Body of pancreas (tissue), 4 donors: Measurements from ENCODE around the gene MLEC. TPM values are rescaled to one million over a fixed set of nuclear protein-coding genes. Genes with fewer than 3 reads are reported as not detected.

Source experiments
- ATAC-seq: fragments of 150-250 bp; one replicate; pipeline ENCODE4 v1.9.1; 2016
- DNase-seq, 4 donors: peaks; one replicate each; pipeline ENCODE4 v3.0.0-alpha.2; 2019
- H3K27ac ChIP-seq, 4 donors: fragments of 200-600 bp; sonication (generic); 1 replicate in 3 of 4; 2 replicates in 1 of 4; pipeline versions ENCODE4 v1.5.1 to v1.6.1; 2016 to 2019; ENCODE audit warnings: mild to moderate bottlenecking in 1 of 4, mixed read lengths in 1 of 4, moderate library complexity in 1 of 4
- H3K27me3 ChIP-seq, 2 donors: fragments of 200-600 bp; sonication (generic); one replicate each; pipeline ENCODE4 v1.6.0; 2016; ENCODE audit warnings: mild to moderate bottlenecking in 1 of 2
- H3K36me3 ChIP-seq, 2 donors: fragments of 200-600 bp; sonication (generic); replicated peaks in 1 of 2; 2 replicates each; pipeline ENCODE4 v1.5.1; 2016; ENCODE audit warnings: low read depth in 2 of 2; ENCODE audit not compliant: insufficient read depth in 1 of 2
- H3K4me1 ChIP-seq: fragments of 200-600 bp; sonication (generic); one replicate; pipeline ENCODE4 v1.6.0; 2016
- H3K4me3 ChIP-seq, 2 donors: fragments of 200-600 bp; sonication (generic); 1 replicate in 1 of 2; 2 replicates in 1 of 2; pipeline ENCODE4 v1.5.1; 2016 to 2019
- H3K9me3 ChIP-seq, 3 donors: fragments of 200-600 bp; sonication (generic); 1 replicate in 2 of 3; 2 replicates in 1 of 3; pipeline ENCODE4 v1.5.1; 2016
- CTCF ChIP-seq, 7 experiments: fragments of 450-650 bp in 4 of 7; fragments of 200-600 bp in 3 of 7; sonication (generic) in 3 of 7; IDR thresholded peaks; one replicate each; pipeline ENCODE4 v1.5.1; 2016 to 2019; ENCODE audit warnings: antibody characterized with exemption in 7 of 7
- POLR2A ChIP-seq, 3 donors: fragments of 450-650 bp; IDR thresholded peaks; one replicate each; pipeline ENCODE4 v1.6.1; 2016; ENCODE audit warnings: antibody characterized with exemption in 3 of 3, mild to moderate bottlenecking in 2 of 3
- WGBS, 2 donors: methylation state at CpG; one replicate each; pipeline ENCODE4 v1.1.5; 2017; 5-methylcytosine and 5-hydroxymethylcytosine counted together
- intact Hi-C: fragments of 100-400 bp; cut with DNase I; formaldehyde crosslinking; loops from one replicate; pipeline ENCODE4 v1.15.1; 2023
- total RNA-seq, 2 donors: library from RNA; depleted of rRNA; stranded (reverse); fragments of >200 nt; gene quantifications; one replicate each; pipeline ENCODE4 v1.1.0, GENCODE V29; 2016

The MLEC gene
- total RNA-seq, 2 donors from 2014 or later, result 54.7 to 107 TPM

- Histone ChIP-seq H3K27ac (peak overlapping the region in 1 of 4 donors; percentile 2), H3K4me3 (no peak overlapping the region), H3K4me1 (peaks cover 24% of the 10 kb centered on the region), H3K27me3 (no peaks in the 10 kb centered on the region), H3K9me3 (no peaks in the 10 kb centered on the region), H3K36me3 (peaks cover 6 to 22% of the 10 kb centered on the region in 2 donors)
- 75 to 92% methylated on average over 3 of the region's 3 CpGs for WGBS, 2 donors
- no peak for ATAC-seq
- DNase-seq, result peak in 1 of 4 donors; percentile 14
- intact Hi-C loops, result no loop called here
- TF ChIP-seq POLR2A (IDR thresholded peaks at IDR 0.05), result no peak
- TF ChIP-seq CTCF (IDR thresholded peaks at IDR 0.05), result no peak
Measured at GRCh38 chr12:120698665-120699064, 11.7 kb downstream of the MLEC start.

- Histone ChIP-seq H3K4me1 (peaks cover 24% of the 10 kb centered on the region), H3K27ac (peak overlapping the region in 1 of 4 donors; percentile 23), H3K9me3 (no peaks in the 10 kb centered on the region), H3K27me3 (no peaks in the 10 kb centered on the region), H3K4me3 (no peak overlapping the region), H3K36me3 (peaks cover 6 to 19% of the 10 kb centered on the region in 2 donors)
- WGBS, 2 donors, result 76 to 88% methylated on average over 5 to 7 of the region's 7 CpGs
- ATAC-seq (no peak), DNase-seq (no peak)
- TF ChIP-seq POLR2A (IDR thresholded peaks at IDR 0.05), result no peak
- TF ChIP-seq CTCF (IDR thresholded peaks at IDR 0.05), result no peak
- intact Hi-C loops, result no loop called here
Measured at GRCh38 chr12:120699553-120699952, 12.6 kb downstream of the MLEC start.

GRCh38 chr12:120700886-120701285 lies 13.9 kb downstream of the MLEC start:
- 83 to 97% methylated on average over 5 of the region's 5 CpGs for WGBS, 2 donors
- H3K36me3 ChIP-seq, result peaks cover 6 to 12% of the 10 kb centered on the region in 2 donors
- H3K4me3 ChIP-seq, result no peak overlapping the region
- TF ChIP-seq CTCF (IDR thresholded peaks at IDR 0.05), result no peak
- TF ChIP-seq POLR2A (IDR thresholded peaks at IDR 0.05), result no peak
- intact Hi-C loops, result no loop called here
- no peak for ATAC-seq
- DNase-seq, result peak in 1 of 4 donors; percentile 24
- H3K9me3 ChIP-seq, result no peaks in the 10 kb centered on the region
- peaks cover 24% of the 10 kb centered on the region for H3K4me1 ChIP-seq
- H3K27me3 ChIP-seq, result no peaks in the 10 kb centered on the region
- H3K27ac ChIP-seq, result no peak overlapping the region

- H3K36me3 ChIP-seq, result peaks cover 0 to 7% of the 10 kb centered on the region in 2 donors
- H3K9me3 ChIP-seq, result no peaks in the 10 kb centered on the region
- ATAC-seq (no peak), DNase-seq (peak in 2 of 4 donors; percentile 32 to 57)
- H3K4me1 ChIP-seq, result peaks cover 24% of the 10 kb centered on the region
- no peak overlapping the region for H3K27ac ChIP-seq
- intact Hi-C loops, result no loop called here
- H3K4me3 ChIP-seq, result no peak overlapping the region
- WGBS, 2 donors, result 38% methylated on average over 1 of the region's 1 CpG
- H3K27me3 ChIP-seq, result no peaks in the 10 kb centered on the region
- TF ChIP-seq CTCF (IDR thresholded peaks at IDR 0.05) (no peak), POLR2A (IDR thresholded peaks at IDR 0.05) (no peak)
Measured at GRCh38 chr12:120702637-120703036, 15.7 kb downstream of the MLEC start.

GRCh38 chr12:120703311-120703942 lies 16.5 kb downstream of the MLEC start:
- ATAC-seq (peak; percentile 8), DNase-seq (no peak)
- Histone ChIP-seq H3K9me3 (no peaks in the 10 kb centered on the region), H3K4me3 (no peak overlapping the region), H3K27ac (no peak overlapping the region), H3K4me1 (peaks cover 24% of the 10 kb centered on the region), H3K36me3 (peaks cover 0 to 4% of the 10 kb centered on the region in 2 donors), H3K27me3 (no peaks in the 10 kb centered on the region)
- TF ChIP-seq POLR2A (IDR thresholded peaks at IDR 0.05) (no peak), CTCF (IDR thresholded peaks at IDR 0.05) (no peak)
- intact Hi-C loops, result no loop called here
- 88 to 92% methylated on average over 10 to 11 of the region's 11 CpGs for WGBS, 2 donors
